ENCODE measurements around the gene RASL10A. TPM values are rescaled to one million over a fixed set of nuclear protein-coding genes. Genes with fewer than 3 reads are reported as not detected.
A peak's percentile ranks its signal among the peaks of the same experiment; 100 is the strongest.
"Not testable (repeated sequence)": the region's sequence is repeated elsewhere in the genome, so short reads cannot be mapped to it uniquely, and the experiment has no call there.

The RASL10A gene, protein sequence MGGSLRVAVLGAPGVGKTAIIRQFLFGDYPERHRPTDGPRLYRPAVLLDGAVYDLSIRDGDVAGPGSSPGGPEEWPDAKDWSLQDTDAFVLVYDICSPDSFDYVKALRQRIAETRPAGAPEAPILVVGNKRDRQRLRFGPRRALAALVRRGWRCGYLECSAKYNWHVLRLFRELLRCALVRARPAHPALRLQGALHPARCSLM
- 1.2 TPM for total RNA-seq
- long read RNA-seq, partial matches to known transcripts, result 0 of 7 reads
- long read RNA-seq, other reads (novel, unspliced or antisense), result 2 of 7 reads

DNA sequence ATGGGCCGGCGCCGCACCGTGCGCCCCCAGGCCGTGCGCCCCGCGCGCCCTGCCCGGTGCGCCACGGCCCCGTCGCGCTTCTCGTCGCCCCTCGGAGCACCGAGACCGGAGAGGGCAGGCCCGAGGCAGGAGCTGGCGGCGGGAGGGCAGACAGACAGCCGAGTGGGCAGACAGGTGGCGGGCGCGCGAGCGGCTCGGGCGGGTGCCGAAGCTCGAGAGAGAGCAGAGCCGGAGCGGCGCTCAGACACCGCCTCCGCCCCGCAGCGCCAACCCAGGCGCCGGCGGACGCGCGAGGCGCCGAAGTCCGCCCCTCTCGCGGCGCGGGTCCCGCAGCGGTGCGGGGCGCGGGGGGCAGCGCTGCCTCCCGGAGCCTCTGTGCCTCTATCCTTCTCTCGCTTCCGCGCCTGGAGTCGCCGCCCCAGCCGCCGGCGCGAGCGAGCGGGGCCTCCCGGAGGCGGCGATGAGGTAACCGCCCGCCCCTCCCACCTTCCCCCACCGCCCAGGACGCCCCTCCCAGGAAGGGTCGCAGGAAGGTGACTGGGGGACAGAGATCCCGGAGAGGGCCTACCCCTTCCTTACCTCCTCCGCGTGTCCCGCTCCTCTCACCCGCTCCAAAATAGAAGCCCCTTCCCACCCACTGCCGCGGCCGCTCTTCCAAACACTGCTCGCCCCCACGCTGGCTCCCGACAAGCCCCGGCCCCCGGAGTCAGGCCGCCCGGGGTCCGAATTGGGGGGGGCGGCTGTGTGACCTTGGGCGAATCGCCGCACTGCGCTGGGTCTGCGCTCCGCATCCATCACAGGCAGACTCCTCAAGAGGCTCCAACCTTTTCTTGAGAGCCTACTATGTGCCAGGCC is at the start of gene RASL10A:
TSS of gene RASL10A (minus strand) at position 412 of the 855 bp plus-strand sequence. CDS start 451 bp downstream, outside the sequence.
- DNase-seq (no peak), ATAC-seq (no peak)
- intact Hi-C loops (cut with micrococcal nuclease), result no loop called here

DNA sequence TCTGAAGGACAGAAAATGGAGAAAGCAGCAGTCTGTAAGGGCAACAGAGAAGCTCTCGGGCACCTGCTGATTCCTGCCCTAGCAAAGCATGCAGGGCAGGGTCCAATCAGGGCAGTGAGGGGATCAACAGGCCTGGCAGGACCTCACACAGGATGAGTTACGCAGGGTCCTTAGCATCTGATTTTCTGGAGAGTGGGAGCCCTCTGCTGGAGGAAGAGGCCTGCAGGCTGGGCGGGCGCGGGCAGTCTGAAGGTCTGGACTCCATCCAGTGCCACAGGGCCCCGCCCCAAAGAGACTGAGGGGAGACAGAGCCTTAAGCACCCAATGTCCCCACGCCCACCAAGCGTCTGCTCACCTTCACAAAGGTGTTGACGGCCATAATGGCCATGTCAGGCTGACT is 44.0 kb upstream of the RASL10A start:
- peak; percentile 78 for DNase-seq
- ATAC-seq, result peak; percentile 89
- intact Hi-C loops (cut with micrococcal nuclease), result no loop called here

DNA sequence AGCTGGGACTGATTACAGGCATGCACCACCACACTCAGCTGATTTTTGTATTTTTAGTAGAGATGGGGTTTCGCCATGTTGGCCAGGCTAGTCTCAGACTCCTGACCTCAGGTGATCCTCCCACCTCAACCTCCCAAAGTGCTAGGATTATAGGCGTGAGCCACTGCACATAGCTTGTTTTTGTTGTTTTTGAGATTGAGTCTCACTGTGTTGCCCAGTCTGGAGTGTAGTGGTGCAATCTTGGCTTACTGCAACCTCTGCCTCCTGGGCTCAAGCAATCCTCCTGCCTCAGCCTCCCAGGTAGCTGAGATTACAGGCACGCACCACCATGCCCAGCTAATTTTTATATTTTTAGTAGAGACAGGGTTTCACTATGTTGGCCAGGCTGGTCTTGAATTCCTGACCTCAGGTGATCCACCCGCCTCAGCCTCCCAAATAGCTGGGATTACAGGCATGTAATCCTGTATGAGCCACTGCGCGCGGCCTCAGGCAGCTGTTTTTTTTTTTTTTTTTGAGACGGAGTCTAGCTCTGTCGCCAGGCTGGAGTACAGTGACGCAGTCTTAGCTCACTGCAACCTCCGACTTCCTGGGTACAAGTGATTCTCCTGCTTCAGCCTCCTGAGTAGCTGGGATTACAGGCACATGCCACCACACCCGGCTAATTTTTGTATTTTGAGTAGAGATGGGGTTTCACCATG is 41.8 kb upstream of the RASL10A start:
- not testable (repeated sequence) for ATAC-seq

DNA sequence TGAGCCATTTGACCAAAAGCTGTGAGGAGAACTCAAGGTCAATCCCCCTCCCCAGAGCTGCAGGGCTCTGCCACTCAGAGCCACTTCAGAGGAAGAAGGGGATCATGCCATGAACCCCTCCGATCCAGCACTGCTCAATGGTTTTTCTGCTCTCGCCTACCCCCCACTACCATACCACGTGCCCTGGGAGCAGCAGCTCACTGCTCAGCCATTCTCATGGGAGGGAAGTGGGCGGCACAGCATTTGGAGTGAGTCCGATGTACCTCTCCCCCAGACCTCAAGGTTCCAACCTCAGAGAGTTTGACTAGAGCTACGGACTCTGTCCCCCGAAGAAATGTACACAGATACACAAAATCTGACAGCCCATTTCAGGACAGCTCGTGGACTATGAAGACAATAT is 38.4 kb upstream of the RASL10A start:
- ATAC-seq (no peak), DNase-seq (no peak)
- intact Hi-C loops (cut with micrococcal nuclease), result no loop called here

More for the DNA sequence above, 41.8 kb upstream of the RASL10A start:
- intact Hi-C loops (cut with micrococcal nuclease); DNase-seq: not testable (repeated sequence)

DNA sequence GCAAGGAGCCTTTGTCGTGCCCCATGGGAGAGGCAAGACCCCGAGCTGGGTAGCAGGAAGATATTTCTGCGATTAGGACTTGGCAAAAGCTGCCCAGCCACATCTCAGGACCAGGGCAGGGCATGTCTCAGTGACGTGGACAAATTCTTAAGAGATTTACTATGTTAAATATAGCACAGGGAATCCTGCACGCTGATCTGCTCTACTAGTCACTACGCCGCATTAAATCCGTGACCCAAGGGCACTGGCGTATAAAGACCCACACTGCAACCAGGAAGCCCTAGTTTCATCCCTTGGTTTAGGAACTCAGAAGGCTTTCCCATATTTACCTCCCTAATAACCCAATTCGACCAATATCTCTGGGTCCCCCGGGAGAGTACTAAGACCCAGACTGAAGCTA is 37.8 kb upstream of the RASL10A start:
- intact Hi-C loops (cut with micrococcal nuclease), result no loop called here
- ATAC-seq (no peak), DNase-seq (no peak)

DNA sequence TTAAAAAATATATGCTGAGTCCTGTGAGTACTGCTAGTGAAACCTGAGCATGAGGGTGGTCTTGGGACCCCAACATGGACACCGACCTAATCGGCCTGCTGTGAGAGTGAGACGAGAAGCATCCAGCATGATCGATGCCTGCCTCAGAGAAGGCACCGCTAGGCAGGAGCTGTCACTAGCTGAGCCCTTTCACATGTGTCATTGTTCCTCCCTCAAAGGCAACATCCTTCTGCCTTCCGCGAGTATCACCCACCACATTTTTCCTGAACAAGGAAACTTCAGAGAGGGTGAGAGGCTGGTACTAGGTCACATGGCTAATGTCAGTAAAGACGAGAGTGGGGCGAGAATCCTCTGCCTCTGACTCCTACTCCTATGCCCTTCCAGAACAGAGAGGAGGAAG is 37.3 kb upstream of the RASL10A start:
- DNase-seq, result no peak
- intact Hi-C loops (cut with micrococcal nuclease), result no loop called here
- ATAC-seq, result no peak

DNA sequence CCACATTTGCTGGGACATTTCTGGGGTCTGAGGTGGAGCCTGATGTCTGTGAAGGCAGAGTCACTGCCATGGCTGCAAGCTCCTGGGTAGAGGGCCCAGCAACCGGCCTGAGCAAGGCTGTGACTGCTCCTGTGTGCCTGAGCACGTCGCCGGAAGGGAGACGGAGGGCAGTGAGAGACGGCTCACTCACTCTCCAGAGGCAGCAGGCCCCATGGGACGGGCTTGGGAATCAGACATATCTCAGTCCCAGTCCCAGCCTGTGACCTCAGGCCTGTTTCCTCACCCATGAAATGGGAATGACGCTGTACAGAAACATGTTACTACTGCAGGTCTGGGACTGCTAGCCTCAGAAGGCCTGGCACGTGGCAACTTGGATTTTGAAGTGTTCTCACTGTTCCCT is 36.4 kb upstream of the RASL10A start:
- intact Hi-C loops (cut with micrococcal nuclease), result no loop called here
- DNase-seq (no peak), ATAC-seq (no peak)

DNA sequence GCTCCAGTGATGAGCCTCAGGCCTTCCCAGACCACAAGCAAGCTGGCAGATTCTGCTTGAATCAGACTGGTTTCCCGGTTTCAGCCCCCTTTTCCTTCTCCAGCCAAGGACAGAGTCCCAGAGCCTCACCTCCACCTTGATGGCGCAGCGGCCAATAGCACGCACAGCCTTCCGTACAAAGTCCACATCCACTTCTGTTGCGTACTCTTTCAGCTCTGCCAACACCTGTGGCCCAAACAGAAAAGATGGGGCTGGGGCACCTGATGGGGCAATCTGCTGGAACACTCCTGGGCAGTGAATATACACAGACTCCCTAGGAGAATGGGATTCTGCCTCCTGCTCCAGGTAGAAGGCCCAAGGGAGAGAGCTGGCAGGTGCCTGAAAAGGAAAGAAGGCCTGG is 35.5 kb upstream of the RASL10A start:
- DNase-seq, result no peak
- intact Hi-C loops (cut with micrococcal nuclease), result no loop called here
- no peak for ATAC-seq

DNA sequence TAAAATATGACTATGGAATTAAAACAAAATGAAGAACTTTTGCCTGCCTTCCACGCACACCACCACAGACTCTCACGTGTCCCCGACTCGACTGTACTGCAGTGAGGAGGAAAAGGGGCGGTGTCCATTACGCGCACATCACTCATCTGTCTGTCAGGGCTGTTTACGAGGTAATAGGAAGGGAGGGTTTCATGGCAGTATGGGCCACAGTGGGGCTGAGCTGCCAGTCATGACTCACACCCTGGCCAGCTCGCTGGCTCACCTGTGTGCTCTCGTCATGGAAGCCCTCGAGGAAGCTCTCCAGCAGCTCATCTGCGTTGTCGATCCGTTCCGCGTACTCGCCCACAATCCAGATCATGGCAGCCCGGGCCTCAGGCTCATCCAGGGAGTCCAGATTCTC is 33.5 kb upstream of the RASL10A start:
- ATAC-seq (no peak), DNase-seq (no peak)
- intact Hi-C loops (cut with micrococcal nuclease), result no loop called here

DNA sequence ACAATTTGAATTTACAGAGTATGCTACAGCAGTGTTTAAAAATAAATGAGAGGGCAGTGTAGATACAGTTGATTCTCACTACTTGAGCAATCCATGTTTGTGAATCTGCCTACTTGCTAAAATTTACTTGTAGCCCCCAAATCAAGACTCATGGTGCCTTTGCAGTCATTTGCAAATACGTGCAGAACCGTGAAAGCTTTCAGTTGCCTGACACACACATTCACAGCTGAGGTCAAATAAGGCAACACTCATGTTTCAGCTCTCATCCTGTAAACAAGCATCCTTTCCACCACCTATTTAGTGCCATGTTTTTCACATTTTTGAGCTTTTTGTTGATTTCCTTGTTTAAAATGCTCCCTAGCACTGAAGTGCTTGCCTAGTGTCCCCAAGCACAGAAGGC is 32.5 kb upstream of the RASL10A start:
- intact Hi-C loops (cut with micrococcal nuclease), result no loop called here
- ATAC-seq, result no peak
- DNase-seq, result no peak

DNA sequence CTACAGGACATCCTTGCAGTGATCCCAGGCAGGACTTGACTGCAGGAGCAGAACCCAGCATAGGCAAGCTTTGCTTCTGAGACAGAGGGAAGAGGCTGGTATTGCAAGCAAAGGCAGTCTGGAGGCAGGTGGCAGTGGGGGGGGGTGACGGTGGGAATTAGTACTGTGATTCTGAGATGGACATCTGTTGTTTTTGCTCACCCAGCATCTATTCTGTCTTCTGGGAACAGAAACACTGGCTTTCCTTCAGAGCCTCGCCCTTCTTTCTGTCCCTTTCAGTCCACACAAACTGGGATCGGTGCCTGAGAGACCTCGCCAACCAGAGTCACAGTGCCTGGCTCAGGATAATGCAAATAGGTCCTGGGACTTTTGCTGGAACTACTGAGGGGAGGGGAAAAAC is 31.2 kb upstream of the RASL10A start:
- peak; percentile 19 for ATAC-seq
- DNase-seq, result peak; percentile 58
- intact Hi-C loops (cut with micrococcal nuclease), result no loop called here

DNA sequence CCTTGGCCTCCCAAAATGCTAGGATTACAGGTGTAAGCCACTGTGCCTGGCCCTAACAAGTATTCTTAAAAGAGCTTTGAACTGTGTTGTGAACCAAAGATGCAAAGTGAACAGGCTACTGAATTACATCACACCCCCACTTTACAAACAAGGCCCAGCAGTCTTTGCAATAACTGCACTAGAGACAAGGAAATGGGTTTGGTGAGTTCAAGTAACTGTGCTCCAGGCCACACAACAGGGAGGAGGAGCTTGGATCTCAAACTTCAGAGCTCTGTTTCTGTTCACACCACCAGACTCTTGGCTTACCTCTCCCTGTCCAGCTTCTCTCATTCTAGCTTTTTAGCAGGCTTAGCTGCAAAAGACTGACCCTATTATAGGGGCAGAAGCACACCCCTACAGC is 30.4 kb upstream of the RASL10A start:
- ATAC-seq (no peak), DNase-seq (no peak)
- intact Hi-C loops (cut with micrococcal nuclease), result no loop called here

DNA sequence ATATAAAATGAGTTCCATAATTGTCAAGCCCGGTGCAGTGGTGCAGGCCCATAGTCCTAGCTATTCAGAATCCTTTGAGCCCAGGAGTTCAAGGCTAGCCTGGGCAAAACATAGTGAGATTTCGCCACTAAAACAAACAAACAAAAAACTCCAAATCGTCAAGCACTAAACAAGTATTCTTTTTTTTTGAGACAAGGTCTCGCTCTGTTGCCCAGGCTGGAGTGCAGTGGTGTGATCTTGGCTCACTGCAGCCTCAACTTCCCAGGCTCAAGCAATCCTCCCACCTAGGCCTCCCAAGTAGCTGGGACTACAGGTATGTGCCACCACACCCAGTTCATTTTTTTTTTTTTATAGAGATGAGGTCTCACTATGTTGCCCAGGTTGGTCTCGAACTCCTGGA is 29.4 kb upstream of the RASL10A start:
- ATAC-seq; DNase-seq; intact Hi-C loops (cut with micrococcal nuclease): not testable (repeated sequence)

DNA sequence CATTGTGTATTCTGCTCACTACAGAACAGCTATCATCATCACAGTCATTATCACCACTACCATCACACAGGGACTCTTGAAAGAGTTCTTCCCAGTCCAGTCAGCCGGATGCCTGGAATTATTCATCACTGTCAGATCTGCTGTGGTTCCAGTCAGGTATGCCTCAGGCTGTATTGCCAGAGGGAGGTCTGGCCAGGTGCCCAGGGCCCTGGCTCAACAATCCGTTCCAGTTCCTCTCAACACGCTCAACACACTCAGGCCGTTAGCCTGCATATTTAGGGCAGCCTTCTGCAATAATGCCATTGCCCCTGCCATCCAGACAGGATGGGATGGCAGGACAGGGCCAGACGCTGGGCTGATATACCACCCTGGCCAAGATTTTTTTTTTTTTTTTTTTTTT is 28.6 kb upstream of the RASL10A start:
- intact Hi-C loops (cut with micrococcal nuclease), result no loop called here
- DNase-seq (peak; percentile 88), ATAC-seq (peak; percentile 89)

DNA sequence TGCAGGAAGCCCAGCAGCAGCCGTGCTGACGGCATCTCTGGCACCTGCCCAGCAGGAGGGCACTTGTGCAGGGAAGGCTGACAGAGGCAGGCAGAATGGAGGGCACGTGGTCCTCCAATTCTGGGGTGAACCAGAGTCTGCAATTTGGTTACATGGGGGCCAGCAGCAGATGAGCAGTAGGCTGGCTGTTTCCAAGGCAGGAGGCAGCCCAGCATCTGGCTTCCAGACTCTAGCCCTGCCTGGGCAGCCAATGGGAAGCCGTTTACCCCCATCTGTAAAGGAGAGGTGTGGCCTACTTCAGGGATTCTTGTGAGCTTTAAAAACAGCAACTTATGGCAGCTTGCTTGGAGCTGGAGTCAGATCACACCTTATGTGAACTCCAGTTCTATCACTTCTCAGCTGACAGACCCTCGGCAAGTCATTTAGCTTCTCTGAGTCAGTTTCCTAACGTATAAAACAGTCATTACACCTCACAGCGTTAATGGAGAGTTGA is 27.9 kb upstream of the RASL10A start:
- DNase-seq, result peak; percentile 86
- intact Hi-C loops (cut with micrococcal nuclease), result no loop called here
- ATAC-seq, result peak; percentile 82

DNA sequence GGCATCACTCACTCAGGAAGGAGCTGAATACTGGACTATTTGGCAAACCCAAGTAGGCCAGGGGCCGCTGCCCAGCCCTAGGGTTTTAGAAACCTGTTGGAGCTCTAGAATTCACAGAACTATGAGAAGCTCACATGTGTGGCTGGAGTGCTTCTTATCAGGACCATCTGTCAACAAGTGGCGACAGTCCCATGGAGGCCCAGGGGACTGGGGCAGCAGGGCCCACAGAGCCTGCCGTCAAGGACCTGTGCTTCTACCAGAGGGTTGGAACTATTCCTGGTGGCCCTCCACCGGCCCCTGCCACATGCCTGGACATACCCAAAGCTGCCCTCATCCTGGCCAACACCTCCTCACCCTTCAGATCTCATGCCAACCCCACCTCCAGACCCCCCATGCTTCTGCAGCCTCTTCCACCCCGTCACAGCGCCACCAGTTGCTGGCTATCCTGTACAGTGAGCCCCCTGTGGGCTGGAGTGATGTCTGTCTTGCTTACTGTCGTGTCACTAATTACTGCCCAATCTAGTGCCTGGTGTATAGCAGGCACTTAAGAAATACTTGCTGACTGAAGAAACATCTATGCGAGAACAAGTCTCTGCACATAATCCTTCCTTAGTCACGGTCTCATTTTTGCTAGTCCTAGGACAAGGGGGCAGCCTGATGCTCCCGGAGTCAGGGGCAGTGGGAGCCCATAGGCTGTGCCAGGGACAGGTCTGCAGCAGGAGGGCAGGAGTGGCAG is 27.2 kb upstream of the RASL10A start:
- intact Hi-C loops (cut with micrococcal nuclease), result no loop called here

DNA sequence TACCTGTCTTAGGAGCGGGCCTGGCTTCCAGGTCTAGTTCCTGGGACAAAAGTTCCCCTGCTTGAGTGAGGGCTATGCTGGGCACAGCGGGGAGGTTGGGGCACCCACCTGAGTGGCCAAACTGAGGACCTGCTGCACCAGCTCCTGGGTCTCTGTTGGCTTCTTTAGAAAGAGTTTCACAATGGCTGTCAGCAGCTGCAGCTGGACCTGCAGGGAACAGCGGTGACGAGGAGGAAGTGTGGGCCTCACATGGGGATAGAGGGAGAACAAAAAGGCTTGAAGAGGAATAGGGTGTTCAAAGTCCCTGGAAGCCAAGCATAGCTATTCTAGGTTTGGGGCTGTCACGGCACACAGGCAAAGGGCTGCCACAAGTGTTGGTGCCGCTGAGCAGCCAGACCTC is 26.7 kb upstream of the RASL10A start:
- ATAC-seq (no peak), DNase-seq (no peak)
- intact Hi-C loops (cut with micrococcal nuclease), result no loop called here

More for the DNA sequence above, 27.2 kb upstream of the RASL10A start:
- ATAC-seq, result peak; percentile 4
- no peak for DNase-seq

DNA sequence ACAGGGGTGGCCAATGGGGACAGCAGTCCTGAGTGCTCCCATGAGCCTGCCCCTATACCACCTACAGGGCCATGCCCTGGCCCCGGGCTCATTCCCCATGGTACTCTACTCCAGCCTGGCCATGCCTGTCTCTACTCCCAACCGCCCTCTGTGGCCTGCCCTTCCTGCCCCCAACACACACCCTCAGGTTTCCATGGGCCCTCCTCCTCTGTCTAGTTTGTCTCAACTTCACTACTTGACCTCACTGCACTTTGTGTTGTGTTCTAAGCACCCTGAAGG is 26.3 kb upstream of the RASL10A start:
- ATAC-seq (no peak), DNase-seq (no peak)
- intact Hi-C loops (cut with micrococcal nuclease), result no loop called here

DNA sequence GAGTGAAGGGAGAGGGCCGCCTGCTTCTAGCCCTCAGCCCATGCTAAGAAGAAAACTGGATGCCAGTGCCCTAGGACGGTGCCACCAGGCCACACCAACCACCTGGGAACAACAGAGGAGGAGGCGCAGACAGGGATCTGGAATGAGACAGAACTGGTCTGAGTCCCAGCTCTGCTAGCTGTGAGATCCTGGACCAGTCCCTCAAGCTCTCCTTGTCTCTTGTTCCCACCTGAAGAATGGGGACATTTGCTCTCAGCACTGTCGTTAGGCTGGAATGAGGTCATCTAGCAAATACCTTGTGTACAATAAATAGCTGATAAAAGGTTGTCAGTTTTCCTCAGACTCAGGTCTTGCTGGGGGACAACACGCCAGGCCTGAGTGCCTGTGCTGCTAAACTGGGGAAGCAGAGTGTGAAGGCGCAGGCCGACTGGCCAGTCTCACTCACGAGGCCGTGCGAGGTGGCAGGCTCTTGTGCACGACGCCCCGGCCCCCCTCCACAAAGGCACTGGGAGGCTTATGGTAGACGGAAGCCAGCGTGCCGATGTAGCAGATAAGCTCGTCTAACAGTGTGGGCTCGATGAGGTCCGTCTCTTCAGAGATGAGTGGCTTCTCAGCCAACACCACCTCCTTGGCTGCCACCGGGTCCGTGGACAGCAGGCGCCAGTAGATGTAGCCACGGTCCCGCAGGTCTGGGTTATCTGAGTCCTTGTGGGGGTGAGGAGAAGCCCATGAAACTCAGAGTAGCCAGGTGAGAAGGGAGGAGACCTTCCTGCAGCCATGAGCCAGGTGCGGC is 25.8 kb upstream of the RASL10A start:
- ATAC-seq, result no peak
- intact Hi-C loops (cut with micrococcal nuclease), result no loop called here
- DNase-seq, result no peak

Measured in left ventricle myocardium superior (tissue), 1 donor.